ENCODE measurements around the gene EXD3. TPM values are rescaled to one million over a fixed set of nuclear protein-coding genes. Genes with fewer than 3 reads are reported as not detected.

The EXD3 gene
- total RNA-seq, 4 donors from 2014 or later, result 2.8 to 16.8 (median 9.1) TPM

GRCh38 chr9:137326445-137327065 lies 96.4 kb downstream of the EXD3 start:
- H3K4me1 ChIP-seq, result no peaks in the 10 kb centered on the region
- DNase-seq, result no peak
- H3K4me3 ChIP-seq, result no peak overlapping the region
- H3K27ac ChIP-seq, result no peak overlapping the region
- no peak for TF ChIP-seq CTCF (IDR thresholded peaks at IDR 0.05)
- TF ChIP-seq POLR2A (IDR thresholded peaks at IDR 0.05), result no peak
- intact Hi-C loops (cut with DNase I), result no loop called here
- H3K9me3 ChIP-seq, result no peaks in the 10 kb centered on the region
- no peaks in the 10 kb centered on the region for H3K36me3 ChIP-seq
- 64 to 82% methylated on average over 19 of the region's 19 CpGs for WGBS, 2 donors
- no peaks in the 10 kb centered on the region for H3K27me3 ChIP-seq

GRCh38 chr9:137325799-137326198 lies 97.2 kb downstream of the EXD3 start:
- H3K4me3 ChIP-seq, result no peak overlapping the region
- intact Hi-C loops (cut with DNase I), result no loop called here
- H3K36me3 ChIP-seq, result no peaks in the 10 kb centered on the region
- H3K4me1 ChIP-seq, result peaks cover 1 to 4% (median 3%) of the 10 kb centered on the region in 3 donors
- no peak for TF ChIP-seq CTCF (IDR thresholded peaks at IDR 0.05)
- no peak overlapping the region for H3K27ac ChIP-seq
- WGBS, 2 donors, result 94% methylated on average over 9 to 11 of the region's 12 CpGs
- no peaks in the 10 kb centered on the region for H3K27me3 ChIP-seq
- H3K9me3 ChIP-seq, result no peaks in the 10 kb centered on the region
- DNase-seq, result no peak

- Histone ChIP-seq H3K27me3 (no peaks in the 10 kb centered on the region), H3K27ac (no peak overlapping the region), H3K4me1 (peaks cover 7 to 10% (median 9%) of the 10 kb centered on the region in 3 donors), H3K4me3 (no peak overlapping the region), H3K9me3 (no peaks in the 10 kb centered on the region), H3K36me3 (no peaks in the 10 kb centered on the region)
- intact Hi-C loops (cut with DNase I), result no loop called here
- DNase-seq, result no peak
- TF ChIP-seq CTCF (IDR thresholded peaks at IDR 0.05) (no peak), POLR2A (IDR thresholded peaks at IDR 0.05) (no peak)
- WGBS, 2 donors, result 82 to 96% methylated on average over 5 to 10 of the region's 10 CpGs
Observed at GRCh38 chr9:137325124-137325523, 97.8 kb downstream of the EXD3 start.

GRCh38 chr9:137323531-137324331 lies 99.2 kb downstream of the EXD3 start:
- TF ChIP-seq CTCF (IDR thresholded peaks at IDR 0.05), result no peak
- TF ChIP-seq POLR2A (IDR thresholded peaks at IDR 0.05), result no peak
- H3K9me3 ChIP-seq, result no peaks in the 10 kb centered on the region
- WGBS, 2 donors, result 84 to 87% methylated on average over 4 to 9 of the region's 37 CpGs
- no peaks in the 10 kb centered on the region for H3K27me3 ChIP-seq
- no peaks in the 10 kb centered on the region for H3K36me3 ChIP-seq
- DNase-seq, result no peak
- peaks cover 7 to 21% (median 9%) of the 10 kb centered on the region in 3 donors for H3K4me1 ChIP-seq
- H3K4me3 ChIP-seq, result no peak overlapping the region
- intact Hi-C loops (cut with DNase I), result no loop called here
- no peak overlapping the region for H3K27ac ChIP-seq

GRCh38 chr9:137321726-137322361 lies 101.1 kb downstream of the EXD3 start:
- peaks cover 0 to 9% (median 0%) of the 10 kb centered on the region in 4 donors for H3K27me3 ChIP-seq
- no peaks in the 10 kb centered on the region for H3K9me3 ChIP-seq
- TF ChIP-seq CTCF (IDR thresholded peaks at IDR 0.05) (no peak), POLR2A (IDR thresholded peaks at IDR 0.05) (no peak)
- H3K4me3 ChIP-seq, result no peak overlapping the region
- H3K27ac ChIP-seq, result no peak overlapping the region
- no peak for DNase-seq
- no peaks in the 10 kb centered on the region for H3K36me3 ChIP-seq
- WGBS, 2 donors, result 88 to 100% methylated on average over 1 to 5 of the region's 22 CpGs
- peaks cover 7 to 34% (median 11%) of the 10 kb centered on the region in 3 donors for H3K4me1 ChIP-seq
- intact Hi-C loops (cut with DNase I), result no loop called here
